ENCODE measurements around the gene LDAF1.
"Not testable (repeated sequence)": the region's sequence is repeated elsewhere in the genome, so short reads cannot be mapped to it uniquely, and the experiment has no call there.

LDAF1 gene

GRCh38 chr16:21194771-21195301 lies 36.4 kb downstream of the LDAF1 start:
- Histone ChIP-seq H3K9me3 (ENCODE audit: control insufficient read depth, insufficient read depth, low read length) (no peaks in the 10 kb centered on the region), H3K4me1 (ENCODE audit: insufficient read depth, low read length) (no peaks in the 10 kb centered on the region), H3K9ac (ENCODE audit: low read depth, low read length) (no peak overlapping the region), H3K36me3 (ENCODE audit: insufficient read depth, low read length) (no peaks in the 10 kb centered on the region)

DNA sequence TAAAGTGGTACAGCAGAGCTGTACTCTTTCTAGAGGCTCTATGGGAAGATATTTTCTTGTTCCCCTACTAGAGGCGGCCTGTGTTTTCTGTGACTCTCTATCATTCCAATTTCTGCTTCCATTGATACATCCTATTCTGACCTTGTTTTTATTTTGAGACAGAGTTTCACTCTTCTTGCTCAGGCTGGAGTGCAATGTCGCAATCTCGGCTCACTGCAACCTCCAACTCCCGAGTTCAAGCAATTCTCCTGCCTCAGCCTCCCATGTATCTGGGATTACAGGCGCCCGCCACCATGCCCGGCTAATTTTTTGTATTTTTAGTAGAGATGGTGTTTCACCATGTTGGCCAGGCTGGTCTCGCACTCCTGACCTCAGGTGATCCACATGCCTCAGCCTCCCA lies 36.9 kb downstream of the LDAF1 start:
- not testable (repeated sequence) for H3K9me3 ChIP-seq (ENCODE audit: control insufficient read depth, insufficient read depth, low read length); H3K36me3 ChIP-seq (ENCODE audit: insufficient read depth, low read length); H3K4me1 ChIP-seq (ENCODE audit: insufficient read depth, low read length); H3K9ac ChIP-seq (ENCODE audit: low read depth, low read length)

DNA sequence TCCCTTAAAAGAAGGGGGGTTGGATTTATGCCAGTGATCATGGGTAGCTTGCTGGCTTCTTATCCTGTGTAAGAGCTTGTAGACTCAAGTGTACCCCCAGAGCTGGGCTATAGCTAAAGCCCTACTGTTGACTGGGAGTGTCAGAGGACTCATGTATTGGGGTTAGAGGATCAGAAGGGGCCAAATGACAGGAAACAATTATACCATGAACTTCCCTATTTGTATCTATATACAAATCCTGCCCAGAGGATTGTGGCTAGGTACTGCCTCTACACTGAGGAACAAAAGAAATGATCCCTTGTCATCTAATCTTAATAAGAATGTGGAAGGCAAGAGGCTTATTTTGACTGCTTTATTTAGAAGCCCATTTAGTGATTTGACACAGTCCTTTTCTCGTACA lies 38.6 kb downstream of the LDAF1 start:
- H3K9ac ChIP-seq (ENCODE audit: low read depth, low read length) = no peak overlapping the region
- no peaks in the 10 kb centered on the region for H3K36me3 ChIP-seq (ENCODE audit: insufficient read depth, low read length)
- H3K9me3 ChIP-seq (ENCODE audit: control insufficient read depth, insufficient read depth, low read length) = no peaks in the 10 kb centered on the region
- no peaks in the 10 kb centered on the region for H3K4me1 ChIP-seq (ENCODE audit: insufficient read depth, low read length)

DNA sequence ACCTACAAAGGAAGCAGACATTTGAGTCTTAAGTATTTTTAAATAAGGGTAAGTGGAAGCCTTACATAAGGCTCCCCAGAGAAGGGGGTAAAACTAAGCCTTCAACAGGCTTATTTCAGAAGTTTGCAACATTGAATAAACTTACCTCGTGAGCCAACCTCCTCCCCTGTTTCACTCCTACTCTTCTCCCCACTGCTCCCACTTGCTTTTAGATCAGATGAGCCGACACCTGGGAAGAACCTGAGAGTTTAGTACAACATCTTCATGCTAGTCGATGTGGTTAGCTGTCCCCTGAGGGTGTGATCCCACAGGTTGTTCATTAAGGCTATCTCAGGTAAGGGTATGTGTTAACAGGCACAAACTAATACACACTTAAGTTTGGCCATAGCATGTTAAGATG lies 39.1 kb downstream of the LDAF1 start:
- no peak overlapping the region for H3K9ac ChIP-seq (ENCODE audit: low read depth, low read length)
- H3K36me3 ChIP-seq (ENCODE audit: insufficient read depth, low read length) = no peaks in the 10 kb centered on the region
- H3K9me3 ChIP-seq (ENCODE audit: control insufficient read depth, insufficient read depth, low read length) = no peaks in the 10 kb centered on the region
- H3K4me1 ChIP-seq (ENCODE audit: insufficient read depth, low read length) = no peaks in the 10 kb centered on the region

- no peak overlapping the region for H3K9ac ChIP-seq (ENCODE audit: low read depth, low read length)
- H3K9me3 ChIP-seq (ENCODE audit: control insufficient read depth, insufficient read depth, low read length) = no peaks in the 10 kb centered on the region
- H3K4me1 ChIP-seq (ENCODE audit: insufficient read depth, low read length) = no peaks in the 10 kb centered on the region
- no peaks in the 10 kb centered on the region for H3K36me3 ChIP-seq (ENCODE audit: insufficient read depth, low read length)
Observed at GRCh38 chr16:21199607-21200218, 41.2 kb downstream of the LDAF1 start.

DNA sequence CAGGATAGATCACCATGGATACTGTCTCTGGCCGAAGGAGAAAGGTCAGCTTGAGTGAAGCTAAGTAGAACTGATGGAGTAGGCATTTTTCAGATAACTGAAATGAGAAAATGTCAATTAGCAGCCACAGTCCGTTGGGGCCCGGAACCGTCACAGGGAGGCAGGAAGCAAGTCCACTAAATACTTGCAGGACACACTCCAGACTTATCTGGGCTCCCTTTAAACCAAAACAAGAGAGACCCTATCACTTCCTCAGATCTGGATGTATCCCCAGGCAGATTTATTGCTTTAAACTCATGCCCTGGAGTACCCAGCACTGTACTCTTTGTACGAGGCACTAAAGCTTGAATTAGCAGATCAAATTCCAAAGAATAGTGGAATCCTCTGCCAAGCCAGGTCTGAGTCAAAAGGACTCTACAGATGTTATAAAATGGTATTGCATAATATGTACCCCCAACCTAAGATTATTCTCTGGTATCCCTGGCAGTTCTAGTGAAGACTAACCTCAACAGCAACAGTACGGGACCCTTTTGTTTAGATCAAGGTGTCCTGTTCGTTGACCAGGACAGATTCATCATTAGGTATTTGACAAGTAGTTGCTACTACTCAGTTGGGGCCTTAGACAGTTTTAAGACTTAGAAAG lies 44.8 kb downstream of the LDAF1 start:
- Histone ChIP-seq H3K9ac (ENCODE audit: low read depth, low read length) (no peak overlapping the region), H3K9me3 (ENCODE audit: control insufficient read depth, insufficient read depth, low read length) (no peaks in the 10 kb centered on the region), H3K36me3 (ENCODE audit: insufficient read depth, low read length) (no peaks in the 10 kb centered on the region), H3K4me1 (ENCODE audit: insufficient read depth, low read length) (no peaks in the 10 kb centered on the region)

- Histone ChIP-seq H3K9ac (ENCODE audit: low read depth, low read length) (no peak overlapping the region), H3K4me1 (ENCODE audit: insufficient read depth, low read length) (no peaks in the 10 kb centered on the region), H3K9me3 (ENCODE audit: control insufficient read depth, insufficient read depth, low read length) (no peaks in the 10 kb centered on the region), H3K36me3 (ENCODE audit: insufficient read depth, low read length) (no peaks in the 10 kb centered on the region)
Observed at GRCh38 chr16:21205303-21205702, 46.8 kb downstream of the LDAF1 start.

DNA sequence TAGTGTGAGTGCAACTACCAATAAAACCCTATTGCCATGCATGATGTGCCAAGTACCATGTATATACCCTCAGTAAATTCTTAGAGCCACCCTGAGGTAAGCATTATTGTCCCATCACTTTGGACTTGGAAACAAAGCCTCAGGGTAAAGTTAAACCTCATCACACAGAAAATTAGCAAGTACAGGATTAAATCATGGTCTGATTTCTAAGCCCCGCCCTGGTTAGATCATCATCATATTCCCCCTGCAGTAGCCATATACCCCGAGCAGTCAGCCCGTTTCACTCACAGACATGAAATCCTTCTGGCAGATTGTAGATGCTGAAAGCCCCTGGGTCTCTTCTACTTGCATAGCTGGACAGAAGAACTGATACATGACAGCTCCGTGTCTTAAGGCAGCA lies 48.1 kb downstream of the LDAF1 start:
- Histone ChIP-seq H3K9me3 (ENCODE audit: control insufficient read depth, insufficient read depth, low read length) (no peaks in the 10 kb centered on the region), H3K36me3 (ENCODE audit: insufficient read depth, low read length) (no peaks in the 10 kb centered on the region), H3K4me1 (ENCODE audit: insufficient read depth, low read length) (no peaks in the 10 kb centered on the region), H3K9ac (ENCODE audit: low read depth, low read length) (no peak overlapping the region)

DNA sequence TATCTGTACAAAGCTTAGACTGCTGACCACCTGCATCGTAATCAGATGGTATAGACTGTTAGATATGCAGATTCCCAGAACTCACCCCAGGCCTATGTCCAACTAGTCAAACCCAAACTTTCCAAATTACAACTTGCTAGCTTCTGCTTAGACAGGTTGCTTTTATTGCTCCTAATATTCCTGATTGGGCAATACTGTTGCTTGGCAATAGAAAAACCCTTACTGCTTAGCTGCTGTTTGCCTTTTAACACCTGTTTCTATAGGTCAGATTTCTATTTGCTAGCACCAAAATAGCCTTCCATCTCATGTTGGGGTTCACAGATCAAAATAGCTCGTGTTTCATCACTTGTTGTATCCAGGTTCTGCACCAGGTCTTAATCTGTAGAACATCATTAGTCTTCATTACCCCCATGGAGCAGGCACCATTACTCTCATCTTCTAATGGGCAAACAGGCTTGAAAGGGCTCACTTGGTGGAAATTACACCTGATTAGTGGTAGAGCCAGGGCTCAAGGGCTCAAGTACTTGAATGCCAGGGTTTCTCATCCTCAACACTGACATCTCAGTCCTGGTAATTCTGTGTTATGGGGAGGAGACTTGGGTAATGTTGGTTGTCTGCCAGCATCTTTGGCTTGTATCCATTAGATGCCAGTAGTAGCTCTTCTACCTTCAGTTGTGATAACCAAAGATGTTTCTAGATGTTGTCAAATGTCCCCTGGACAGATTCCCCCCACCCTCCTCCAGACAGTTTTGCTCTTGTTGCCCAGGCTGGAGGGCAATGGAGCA lies 50.2 kb downstream of the LDAF1 start:
- no peak overlapping the region for H3K9ac ChIP-seq (ENCODE audit: low read depth, low read length)
- no peaks in the 10 kb centered on the region for H3K9me3 ChIP-seq (ENCODE audit: control insufficient read depth, insufficient read depth, low read length)
- H3K4me1 ChIP-seq (ENCODE audit: insufficient read depth, low read length) = no peaks in the 10 kb centered on the region
- no peaks in the 10 kb centered on the region for H3K36me3 ChIP-seq (ENCODE audit: insufficient read depth, low read length)

GRCh38 chr16:21211486-21211885 lies 53.0 kb downstream of the LDAF1 start, which contains the start of gene ZP2:
ZP2 (minus strand) TSS chr16:21211574; CDS start chr16:21211547, 27 bp downstream.
- Histone ChIP-seq H3K4me1 (ENCODE audit: insufficient read depth, low read length) (no peaks in the 10 kb centered on the region), H3K9ac (ENCODE audit: low read depth, low read length) (no peak within 1 kb of the TSS), H3K36me3 (ENCODE audit: insufficient read depth, low read length) (no peaks in the 10 kb centered on the region), H3K9me3 (ENCODE audit: control insufficient read depth, insufficient read depth, low read length) (no peaks in the 10 kb centered on the region)

GRCh38 chr16:21214086-21214485 lies 55.6 kb downstream of the LDAF1 start:
- Histone ChIP-seq H3K9me3 (ENCODE audit: control insufficient read depth, insufficient read depth, low read length) (no peaks in the 10 kb centered on the region), H3K9ac (ENCODE audit: low read depth, low read length) (no peak overlapping the region), H3K4me1 (ENCODE audit: insufficient read depth, low read length) (no peaks in the 10 kb centered on the region), H3K36me3 (ENCODE audit: insufficient read depth, low read length) (no peaks in the 10 kb centered on the region)

DNA sequence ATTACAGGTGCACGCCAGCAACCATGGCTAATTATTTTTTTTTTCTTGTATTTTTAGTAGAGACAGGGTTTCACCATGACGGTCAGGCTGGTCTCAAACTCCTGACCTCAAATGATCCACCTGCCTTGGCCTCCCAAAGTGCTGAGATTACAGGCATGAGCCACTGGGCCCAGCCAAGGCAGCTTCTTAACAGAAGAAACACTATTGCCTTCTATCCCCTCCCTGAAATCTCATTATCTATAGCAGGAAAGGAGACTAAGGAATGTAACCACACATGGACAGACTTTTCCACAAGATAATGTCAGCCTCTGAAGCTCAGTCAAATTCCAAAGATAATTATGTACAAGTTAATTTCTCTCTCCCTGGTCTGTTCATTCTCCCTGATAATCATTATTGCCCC lies 58.6 kb downstream of the LDAF1 start:
- peaks cover 4% of the 10 kb centered on the region; the same call in 1 of the 2 replicates for H3K4me1 ChIP-seq (ENCODE audit: insufficient read depth, low read length)
- no peaks in the 10 kb centered on the region for H3K9me3 ChIP-seq (ENCODE audit: control insufficient read depth, insufficient read depth, low read length)
- no peaks in the 10 kb centered on the region for H3K36me3 ChIP-seq (ENCODE audit: insufficient read depth, low read length)
- H3K9ac ChIP-seq (ENCODE audit: low read depth, low read length) = no peak overlapping the region

DNA sequence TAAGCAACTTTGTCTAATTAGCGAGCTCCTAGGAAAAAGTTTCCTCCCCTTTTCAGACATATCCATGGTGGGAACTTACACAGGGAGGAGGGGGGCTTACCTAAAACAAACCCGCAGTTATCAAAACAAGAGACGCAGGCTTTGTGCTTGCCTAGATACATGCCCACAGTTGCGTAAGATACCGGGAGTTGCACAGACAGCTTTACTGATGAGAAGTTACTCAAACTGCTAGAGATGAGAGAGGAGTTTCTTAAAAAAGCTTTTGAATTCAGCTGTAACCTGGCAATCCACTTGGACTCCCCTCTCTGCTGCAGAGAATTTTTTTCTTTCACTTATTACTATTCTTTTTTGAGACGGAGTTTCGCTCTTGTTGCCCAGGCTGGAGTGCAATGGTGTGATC lies 59.7 kb downstream of the LDAF1 start:
- Histone ChIP-seq H3K9me3 (ENCODE audit: control insufficient read depth, insufficient read depth, low read length) (no peaks in the 10 kb centered on the region), H3K4me1 (ENCODE audit: insufficient read depth, low read length) (peaks cover 11% of the 10 kb centered on the region), H3K9ac (ENCODE audit: low read depth, low read length) (no peak overlapping the region), H3K36me3 (ENCODE audit: insufficient read depth, low read length) (no peaks in the 10 kb centered on the region)

DNA sequence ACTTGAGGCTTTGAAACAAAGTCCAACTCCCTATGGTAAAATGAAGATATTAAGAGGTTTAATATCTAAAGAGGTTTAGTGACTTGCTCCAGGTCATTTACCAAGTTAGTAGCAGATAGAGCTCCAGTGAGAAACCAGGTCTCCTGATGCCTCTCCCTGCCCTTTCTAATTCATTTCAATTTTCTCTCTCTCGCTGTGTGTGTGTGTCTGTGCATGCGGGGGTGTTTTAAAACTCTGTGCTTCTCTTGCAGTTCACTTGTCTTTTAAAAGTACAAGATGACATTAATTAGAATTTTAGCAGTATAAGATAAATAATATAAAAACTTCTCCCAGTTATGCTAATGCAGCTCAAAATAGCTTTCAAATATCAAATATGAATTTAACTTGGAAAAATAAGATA lies 61.1 kb downstream of the LDAF1 start:
- Histone ChIP-seq H3K9me3 (ENCODE audit: control insufficient read depth, insufficient read depth, low read length) (no peaks in the 10 kb centered on the region), H3K4me1 (ENCODE audit: insufficient read depth, low read length) (peaks cover 23% of the 10 kb centered on the region), H3K9ac (ENCODE audit: low read depth, low read length) (no peak overlapping the region)

More for the DNA sequence above, 61.1 kb downstream of the LDAF1 start:
- no peaks in the 10 kb centered on the region for H3K36me3 ChIP-seq (ENCODE audit: insufficient read depth, low read length)

All from ES-I3 (cell line).